HG03520 (cell line): Measurements from ENCODE around the gene RAVER2.

Experiments
- ATAC-seq: cut with Tn5 transposase; IDR thresholded peaks from one replicate; pipeline ENCODE4 v1.9.1; 2021; ENCODE audit warnings: mild to moderate bottlenecking, moderate library complexity; ENCODE audit not compliant: unreplicated experiment

RAVER2 gene

GRCh38 chr1:64875101-64875500, 130.2 kb downstream of the RAVER2 start:
- ATAC-seq, result no peak

- no peak for ATAC-seq
These were observed 130.7 kb downstream of the RAVER2 start for GRCh38 chr1:64875606-64876005.

DNA sequence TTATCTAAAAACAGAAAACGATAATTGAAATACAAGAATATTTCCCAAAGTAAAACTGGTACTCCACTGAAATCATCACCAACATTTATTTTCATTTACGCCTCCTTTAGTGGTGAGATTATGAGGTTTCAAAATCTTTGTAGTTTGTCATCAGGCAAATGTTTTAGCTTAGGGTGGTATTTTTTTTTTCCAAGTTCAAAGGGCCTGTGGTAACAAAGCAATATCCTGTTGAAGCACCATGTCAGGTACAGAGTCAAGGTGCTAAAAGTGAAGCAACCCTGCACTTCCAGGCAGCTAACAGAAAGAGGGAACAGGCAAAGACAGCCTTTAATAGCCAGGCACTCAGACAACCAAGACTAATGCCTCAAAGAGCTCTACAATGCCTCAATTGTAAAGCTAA, 132.3 kb downstream of the RAVER2 start:
- no peak for ATAC-seq

DNA sequence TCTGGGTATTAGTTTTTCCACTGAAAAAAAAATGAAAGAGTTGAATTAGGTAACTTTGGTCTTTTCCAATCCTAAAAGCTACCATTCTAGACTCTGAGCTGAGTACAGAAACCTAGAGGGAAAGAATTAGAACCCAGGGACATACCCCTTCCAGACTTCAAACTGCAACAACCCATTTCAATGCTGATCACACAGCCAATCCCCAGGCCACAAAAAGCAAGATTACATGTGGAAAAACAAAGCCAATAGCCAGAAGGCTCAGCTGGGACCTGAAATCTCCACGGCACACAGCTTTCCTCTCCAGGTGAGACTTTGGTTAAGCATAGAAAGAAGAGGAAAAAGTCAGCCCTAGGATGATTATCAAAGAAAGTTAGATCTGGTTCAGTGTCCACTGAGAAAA, 132.7 kb downstream of the RAVER2 start:
- ATAC-seq, result no peak

DNA sequence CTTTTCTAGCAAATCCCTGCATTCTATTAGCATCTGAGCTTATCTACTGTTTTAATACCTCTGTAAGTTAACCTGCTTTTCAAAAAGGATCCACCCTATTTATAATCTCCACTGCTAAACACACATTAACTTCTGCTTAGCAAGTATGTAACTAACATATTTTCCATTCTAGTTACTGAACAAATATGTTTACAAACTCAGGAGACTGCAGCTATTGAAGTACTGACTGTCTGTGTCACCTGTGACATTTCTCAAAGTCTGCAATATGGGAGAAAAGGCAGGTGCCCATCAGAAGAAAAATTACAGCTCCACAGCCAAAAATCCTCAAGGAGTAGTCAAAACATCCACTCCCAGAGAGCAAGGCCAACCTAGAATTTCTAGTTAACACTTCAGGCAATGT, 133.2 kb downstream of the RAVER2 start:
- ATAC-seq, result no peak

DNA sequence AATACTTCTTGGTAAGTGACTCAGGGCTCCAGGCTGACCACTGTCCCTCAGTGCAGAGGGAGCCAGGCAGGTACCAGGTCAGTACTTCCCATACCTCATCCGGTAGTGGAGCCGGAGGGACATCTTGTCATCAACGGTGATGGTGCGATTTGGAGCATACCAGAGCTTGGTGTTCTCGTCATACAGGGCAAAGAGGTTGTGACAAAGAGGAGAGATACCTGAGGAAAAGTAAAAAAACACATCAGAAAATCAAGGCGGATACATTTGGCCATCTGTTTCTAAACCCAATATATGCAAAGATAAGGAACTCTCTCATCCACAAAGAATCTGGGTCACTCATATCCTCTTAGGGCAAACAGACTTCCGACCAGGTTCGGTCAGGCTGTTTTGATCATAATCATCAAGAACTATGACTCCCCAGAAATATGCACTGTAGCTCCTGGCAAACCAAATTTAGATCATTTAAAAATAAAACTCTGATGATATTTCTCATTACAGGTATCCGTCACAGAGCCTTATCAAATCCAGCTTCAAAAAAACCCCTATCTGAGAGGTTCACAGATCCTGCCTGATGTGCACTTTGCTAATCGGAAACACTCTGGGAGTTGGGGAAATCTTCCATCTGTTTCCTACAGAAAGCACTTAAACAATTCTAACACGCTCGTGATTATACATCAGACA, 134.2 kb downstream of the RAVER2 start:
- ATAC-seq, result no peak

DNA sequence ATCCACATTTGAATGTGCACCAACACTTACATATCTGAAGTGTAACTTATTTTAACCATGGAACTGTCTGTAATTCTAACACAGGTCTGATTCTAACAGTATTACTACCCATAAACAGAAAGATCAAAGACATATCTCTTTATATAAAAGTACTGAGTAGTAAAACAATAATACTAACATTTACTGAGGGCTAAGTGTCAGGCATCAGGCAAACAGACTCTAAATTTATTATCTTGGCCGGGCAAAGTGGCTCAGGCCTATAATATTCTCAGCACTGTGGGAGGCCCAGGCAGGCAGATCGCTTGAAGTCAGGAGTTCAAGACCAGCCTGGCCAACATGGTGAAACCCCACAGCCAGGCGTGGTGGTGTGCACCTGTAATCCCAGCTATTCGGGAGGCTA, 135.6 kb downstream of the RAVER2 start:
- ATAC-seq, result no peak

GRCh38 chr1:64881281-64881680, 136.4 kb downstream of the RAVER2 start:
- no peak for ATAC-seq
